ENCODE measurements around the gene OR52N5. TPM values are rescaled to one million over a fixed set of nuclear protein-coding genes. Genes with fewer than 3 reads are reported as not detected.

Gene OR52N5
- total RNA-seq (2022; extraction: Qiagen RNA extraction; ENCODE audit: low read depth), result not detected in 5 replicates

GRCh38 chr11:5783255-5783654 lies at the start of gene OR52N5:
Gene OR52N5 (minus strand): TSS chr11:5783355. CDS start chr11:5778634, 4,721 bp downstream.

GRCh38 chr11:5808500-5809121 lies 25.5 kb upstream of the OR52N5 start, which contains the start of gene OR52N2:
Gene OR52N2 (plus strand): TSS chr11:5808924. CDS start chr11:5820336, 11,412 bp downstream.

GRCh38 chr11:5791165-5791564 lies 8.0 kb upstream of the OR52N5 start, which contains the start of gene OR52N1:
Gene OR52N1 (minus strand): TSS chr11:5791265. CDS start chr11:5788816, 2,449 bp downstream.

GRCh38 chr11:5753943-5754342 lies 29.2 kb downstream of the OR52N5 start, which contains the start of gene OR52N4:
Gene OR52N4 (plus strand): TSS chr11:5754243. CDS start chr11:5754741, 498 bp downstream.

GRCh38 chr11:5736396-5736795 lies 46.8 kb downstream of the OR52N5 start, which contains the start of gene OR56B1:
Gene OR56B1 (plus strand): TSS chr11:5736448. CDS start chr11:5736517, 69 bp downstream.

Other genes with a start within 250 kb of the OR52N5 start
- gene OR52H1, start 234.8 kb downstream of the OR52N5 start, total RNA-seq (2022; extraction: Qiagen RNA extraction; ENCODE audit: low read depth), result not detected in 5 replicates
- not detected in 5 replicates for gene OR52B6, start 202.5 kb downstream of the OR52N5 start, total RNA-seq (2022; extraction: Qiagen RNA extraction; ENCODE audit: low read depth)
- gene TRIM6, start 186.7 kb downstream of the OR52N5 start, total RNA-seq (2022; extraction: Qiagen RNA extraction; ENCODE audit: low read depth), result 10.8 to 14.1 TPM (median 11.6 TPM) in 5 replicates
- 2.3 to 4.3 TPM (median 3.3 TPM) in 5 replicates for gene TRIM34, start 158.4 kb downstream of the OR52N5 start, total RNA-seq (2022; extraction: Qiagen RNA extraction; ENCODE audit: low read depth)
- 12.4 to 15.5 TPM (median 12.8 TPM) in 5 replicates for gene TRIM5, start 98.3 kb downstream of the OR52N5 start, total RNA-seq (2022; extraction: Qiagen RNA extraction; ENCODE audit: low read depth)
- 0.57 to 1.1 TPM (median 0.82 TPM) in 5 replicates for gene TRIM22, start 93.6 kb downstream of the OR52N5 start, total RNA-seq (2022; extraction: Qiagen RNA extraction; ENCODE audit: low read depth)
- gene OR56B1, start 46.9 kb downstream of the OR52N5 start, total RNA-seq (2022; extraction: Qiagen RNA extraction; ENCODE audit: low read depth), result not detected in 5 replicates
- gene OR52N4, start 29.1 kb downstream of the OR52N5 start, total RNA-seq (2022; extraction: Qiagen RNA extraction; ENCODE audit: low read depth), result not detected in 5 replicates
- gene OR52N1, start 7.9 kb upstream of the OR52N5 start, total RNA-seq (2022; extraction: Qiagen RNA extraction; ENCODE audit: low read depth), result not detected in 5 replicates
- gene OR52N2, start 25.6 kb upstream of the OR52N5 start, total RNA-seq (2022; extraction: Qiagen RNA extraction; ENCODE audit: low read depth), result not detected in 5 replicates
- gene OR52E6, start 58.5 kb upstream of the OR52N5 start, total RNA-seq (2022; extraction: Qiagen RNA extraction; ENCODE audit: low read depth), result not detected in 5 replicates
- gene OR52E8, start 74.3 kb upstream of the OR52N5 start, total RNA-seq (2022; extraction: Qiagen RNA extraction; ENCODE audit: low read depth), result not detected in 5 replicates
- not detected in 5 replicates for gene OR52E4, start 97.3 kb upstream of the OR52N5 start, total RNA-seq (2022; extraction: Qiagen RNA extraction; ENCODE audit: low read depth)
- gene OR52E5, start 109.9 kb upstream of the OR52N5 start, total RNA-seq (2022; extraction: Qiagen RNA extraction; ENCODE audit: low read depth), result not detected in 5 replicates
- not detected in 5 replicates for gene OR56A3, start 158.9 kb upstream of the OR52N5 start, total RNA-seq (2022; extraction: Qiagen RNA extraction; ENCODE audit: low read depth)
- gene OR56A5, start 185.1 kb upstream of the OR52N5 start, total RNA-seq (2022; extraction: Qiagen RNA extraction; ENCODE audit: low read depth), result not detected in 5 replicates
- not detected in 5 replicates for gene OR52L1, start 203.6 kb upstream of the OR52N5 start, total RNA-seq (2022; extraction: Qiagen RNA extraction; ENCODE audit: low read depth)
- gene OR56A4, start 223.6 kb upstream of the OR52N5 start, total RNA-seq (2022; extraction: Qiagen RNA extraction; ENCODE audit: low read depth), result not detected in 5 replicates
- not detected in 5 replicates for gene OR56A1, start 247.4 kb upstream of the OR52N5 start, total RNA-seq (2022; extraction: Qiagen RNA extraction; ENCODE audit: low read depth)